HG02588 (cell line): ENCODE measurements around the gene DLGAP1.

Source experiments
- ATAC-seq: cut with Tn5 transposase; IDR thresholded peaks from one replicate; pipeline ENCODE4 v1.9.1; 2021; ENCODE audit warnings: mild to moderate bottlenecking, moderate library complexity; ENCODE audit not compliant: unreplicated experiment

The DLGAP1 gene

DNA sequence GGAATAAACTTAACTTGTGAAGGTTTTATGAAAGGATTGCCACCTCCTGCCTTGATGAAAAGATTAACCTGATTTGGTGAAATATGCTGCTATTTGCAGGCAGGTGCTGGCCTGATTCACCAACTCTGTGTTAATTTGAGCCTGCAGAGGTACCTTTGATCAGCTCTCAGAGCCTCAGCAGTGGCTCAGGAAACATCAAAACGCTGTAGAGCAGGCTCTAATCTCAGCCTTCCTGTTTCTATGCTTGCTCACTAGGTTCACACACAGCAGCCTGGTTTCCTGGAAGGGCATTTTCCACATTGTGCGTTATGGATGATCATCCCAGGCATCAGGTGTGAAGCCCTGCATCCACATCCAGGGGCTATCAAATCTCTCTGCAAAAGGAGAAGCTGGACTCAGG lies 988.2 kb downstream of the DLGAP1 start:
- no peak for ATAC-seq

GRCh38 chr18:3466045-3466444 lies 989.1 kb downstream of the DLGAP1 start:
- no peak for ATAC-seq

GRCh38 chr18:3463051-3463450 lies 992.1 kb downstream of the DLGAP1 start:
- ATAC-seq = no peak

GRCh38 chr18:3461704-3462103 lies 993.4 kb downstream of the DLGAP1 start:
- ATAC-seq = no peak

DNA sequence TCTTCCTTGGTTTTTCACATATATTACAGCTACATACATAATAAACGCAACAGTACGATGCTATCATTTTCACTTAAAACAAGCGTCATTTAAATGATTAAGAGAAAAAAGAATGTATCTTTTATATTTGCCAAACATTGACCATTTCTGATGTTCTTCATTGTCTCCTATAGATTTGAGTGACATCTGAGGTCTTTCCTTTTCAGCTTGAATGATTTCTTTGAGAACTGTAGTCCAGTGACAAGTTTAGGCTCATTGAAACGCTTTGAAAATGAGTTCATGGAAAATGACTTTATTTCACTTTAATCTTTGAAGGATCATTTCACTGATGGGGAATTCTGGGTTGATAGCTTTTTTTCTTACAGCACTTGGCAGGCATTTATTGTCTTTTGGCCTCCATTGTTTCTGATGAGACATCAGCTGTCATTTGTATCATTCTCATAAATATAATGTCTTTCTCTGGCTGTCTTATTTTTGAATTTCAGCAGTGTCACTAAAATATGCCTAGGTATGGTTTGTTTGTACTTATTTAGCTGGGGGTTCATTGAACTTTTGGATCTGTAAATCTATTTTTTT lies 994.2 kb downstream of the DLGAP1 start:
- ATAC-seq = no peak

DNA sequence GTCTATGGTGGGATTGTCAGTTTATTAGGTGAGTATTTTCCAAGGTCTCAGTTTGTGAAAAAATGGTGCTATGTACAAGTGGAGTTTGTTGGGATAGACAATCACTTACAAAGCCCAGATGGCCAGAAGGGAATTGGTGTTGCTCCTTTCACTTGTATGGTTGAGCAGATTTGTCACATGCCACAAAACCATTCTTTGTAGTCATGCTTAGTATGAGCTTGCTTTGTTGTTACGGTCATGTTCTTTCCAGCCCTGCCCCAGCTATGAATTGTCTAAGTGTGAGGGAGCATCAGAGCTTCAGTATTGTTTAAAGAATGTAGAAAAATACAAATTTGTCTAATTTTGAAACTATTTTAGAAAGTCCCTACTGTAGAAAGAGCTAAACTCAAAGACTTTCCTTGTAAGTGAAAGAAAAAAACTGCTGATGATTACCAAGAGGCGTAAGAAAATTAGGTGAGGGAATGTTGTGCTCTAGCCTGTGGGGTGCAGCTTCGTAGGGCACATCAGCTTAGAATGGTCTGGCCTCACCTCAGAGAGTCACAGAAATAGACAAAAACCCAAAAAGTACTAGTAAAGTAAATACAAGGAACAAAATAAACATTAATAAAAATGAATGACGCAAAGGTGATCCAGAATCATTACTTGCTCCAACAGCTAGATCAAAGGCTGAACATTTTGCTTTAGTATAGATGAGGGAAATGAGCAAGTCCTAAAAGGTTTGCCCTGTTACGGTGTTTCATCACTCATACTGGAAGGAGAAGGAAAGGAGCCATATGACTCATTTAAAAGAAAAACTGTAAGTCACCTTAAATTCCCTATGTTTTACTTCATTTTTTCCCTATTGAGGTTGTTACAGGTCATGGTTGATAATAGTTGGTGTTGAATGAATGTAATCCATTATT lies 995.9 kb downstream of the DLGAP1 start:
- ATAC-seq = no peak

GRCh38 chr18:3458378-3458777 lies 996.7 kb downstream of the DLGAP1 start:
- ATAC-seq = no peak

DNA sequence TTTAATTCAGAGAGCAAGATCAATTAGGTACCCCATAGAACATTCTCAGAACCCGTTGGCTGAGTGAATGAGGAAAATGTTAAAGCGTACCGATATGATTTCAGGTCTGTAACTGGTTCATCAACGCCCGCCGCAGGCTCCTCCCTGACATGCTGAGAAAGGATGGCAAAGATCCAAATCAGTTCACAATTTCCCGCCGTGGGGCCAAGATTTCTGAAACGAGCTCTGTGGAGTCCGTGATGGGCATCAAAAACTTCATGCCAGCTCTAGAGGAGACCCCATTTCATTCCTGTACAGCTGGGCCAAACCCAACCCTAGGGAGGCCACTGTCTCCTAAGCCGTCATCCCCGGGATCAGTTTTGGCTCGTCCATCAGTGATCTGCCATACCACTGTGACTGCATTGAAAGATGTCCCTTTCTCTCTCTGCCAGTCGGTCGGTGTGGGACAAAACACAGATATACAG lies 997.8 kb downstream of the DLGAP1 start:
- ATAC-seq = no peak

- ATAC-seq = no peak
Measured at GRCh38 chr18:3456686-3457069, 998.4 kb downstream of the DLGAP1 start.

- ATAC-seq = no peak
Measured at GRCh38 chr18:3455907-3456685, 999.0 kb downstream of the DLGAP1 start.

DNA sequence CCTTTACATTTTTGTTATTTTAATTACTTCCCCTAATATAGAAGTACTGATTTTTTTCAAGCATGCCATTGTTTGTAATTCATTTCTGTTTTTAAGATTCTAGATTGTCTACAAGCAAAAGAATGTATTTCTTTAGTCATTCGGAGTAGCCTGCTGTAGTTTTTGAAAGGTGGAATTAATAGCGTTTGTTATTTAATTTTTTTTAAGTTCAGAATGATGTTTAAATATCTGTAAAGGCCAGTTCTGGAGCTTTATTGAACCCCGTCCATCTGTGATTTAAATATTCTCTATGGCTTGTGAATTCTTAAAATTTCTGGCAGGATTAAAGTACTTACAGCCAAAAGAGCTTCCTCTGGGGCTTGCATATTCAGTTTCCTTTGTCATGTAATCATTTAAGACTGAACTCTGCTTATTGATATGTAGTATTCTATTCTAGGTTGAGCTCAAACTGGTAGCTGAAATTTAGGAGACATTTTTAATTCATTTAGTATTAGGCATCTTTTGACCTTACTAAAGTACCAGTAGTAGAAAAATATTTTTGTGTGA lies 999.9 kb downstream of the DLGAP1 start:
- no peak for ATAC-seq

GRCh38 chr18:3454365-3455089 lies 1000.6 kb downstream of the DLGAP1 start:
- ATAC-seq = no peak

DNA sequence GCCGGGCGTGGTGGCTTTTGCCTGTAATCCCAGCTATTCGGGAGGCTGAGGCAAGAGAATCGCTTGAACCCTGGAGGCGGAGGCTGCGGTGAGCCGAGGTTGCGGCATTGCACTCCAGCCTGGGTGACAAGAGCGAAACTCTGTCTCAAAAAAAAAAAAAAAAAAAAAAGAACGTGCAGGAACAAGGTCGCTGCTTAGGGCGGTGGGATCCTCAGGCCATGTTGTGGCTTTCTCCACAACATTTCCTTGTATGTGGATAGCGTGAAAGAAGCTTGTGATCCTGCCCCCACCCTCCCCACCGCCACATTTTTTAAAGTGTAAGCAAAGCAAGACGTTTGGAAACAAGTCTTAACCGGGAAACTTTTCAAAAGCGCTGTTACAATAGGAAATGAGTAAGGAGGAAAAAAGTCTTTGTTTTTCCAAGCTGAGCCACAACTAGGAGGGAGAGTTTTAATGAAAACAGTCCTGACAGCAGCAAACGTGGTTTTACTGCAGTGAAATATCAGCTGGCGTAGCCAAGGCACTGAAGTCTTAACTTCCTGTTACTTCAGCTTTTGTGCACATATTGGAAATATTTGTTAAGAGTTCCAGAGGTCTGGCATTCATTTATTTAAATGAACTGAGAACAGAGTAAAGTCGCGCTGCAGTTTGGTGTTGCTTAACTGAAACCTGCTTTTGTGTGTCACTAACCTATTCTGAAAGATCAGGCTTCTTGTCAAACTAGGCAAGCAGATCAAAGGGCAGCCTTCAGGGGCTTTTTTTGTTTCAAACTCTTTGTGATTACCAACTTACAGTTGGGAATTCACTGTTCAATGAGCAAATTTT lies 1001.4 kb downstream of the DLGAP1 start:
- ATAC-seq = no peak

GRCh38 chr18:3452750-3453539 lies 1002.2 kb downstream of the DLGAP1 start:
- no peak for ATAC-seq

GRCh38 chr18:3451989-3452749 lies 1002.9 kb downstream of the DLGAP1 start:
- ATAC-seq = no peak

GRCh38 chr18:3451183-3451988 lies 1003.7 kb downstream of the DLGAP1 start:
- no peak for ATAC-seq

DNA sequence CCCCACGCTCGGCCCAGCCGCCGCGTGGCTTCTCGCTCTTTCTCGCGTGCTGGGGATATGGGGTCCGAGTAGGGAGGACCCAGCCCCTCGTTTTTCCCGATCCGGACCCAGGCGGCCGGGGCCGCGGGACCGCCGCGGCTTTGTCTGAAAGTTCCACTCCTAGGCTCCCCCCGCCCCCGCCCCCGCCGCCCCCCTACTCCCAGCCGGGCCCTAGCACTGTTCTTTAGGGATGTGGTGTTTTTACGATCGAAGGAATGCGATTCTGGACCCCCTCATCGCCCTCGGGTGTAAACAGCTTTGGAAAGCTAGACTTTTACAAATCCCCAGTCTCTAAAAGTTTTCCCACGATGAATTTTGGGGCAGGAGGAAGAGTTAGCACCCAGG lies 1004.3 kb downstream of the DLGAP1 start:
- no peak for ATAC-seq
